Natural killer cell (primary cell): ENCODE data around the gene ETV3. TPM values are rescaled to one million over a fixed set of nuclear protein-coding genes. Genes with fewer than 3 reads are reported as not detected.

Source experiments
- ATAC-seq, 3 donors: fragments of 150-1000 bp in 2 of 3; fragments of 200-7000 bp in 1 of 3; cut with Tn5 transposase; 1 replicate in 1 of 3; 2 replicates in 2 of 3; pipeline ENCODE4 v1.10.0; 2021; ENCODE audit warnings: mild to moderate bottlenecking in 2 of 3, moderate library complexity in 2 of 3
- DNase-seq, 2 donors: peaks; one replicate each; pipeline versions ENCODE4 v3.0.0 to v3.0.0-alpha.2; 2013 to 2021; ENCODE audit warnings: mixed read lengths in 1 of 2
- H3K27ac ChIP-seq: one replicate; pipeline ENCODE4 v1.5.1; 2013; ENCODE audit warnings: mild to moderate bottlenecking, low read length
- H3K27me3 ChIP-seq: one replicate; pipeline ENCODE4 v1.6.1; 2013; ENCODE audit warnings: low read length; ENCODE audit not compliant: control insufficient read depth, insufficient read depth
- H3K36me3 ChIP-seq: one replicate; pipeline ENCODE4 v1.6.1; 2013; ENCODE audit warnings: low read length; ENCODE audit not compliant: control insufficient read depth, insufficient read depth
- H3K4me1 ChIP-seq: one replicate; pipeline ENCODE4 v1.6.1; 2013; ENCODE audit warnings: low read length; ENCODE audit not compliant: control insufficient read depth, insufficient read depth
- H3K4me3 ChIP-seq: one replicate; pipeline ENCODE4 v1.5.1; 2013; ENCODE audit warnings: low read length
- H3K9me3 ChIP-seq: one replicate; pipeline ENCODE4 v1.6.1; 2013; ENCODE audit warnings: low read length; ENCODE audit not compliant: control insufficient read depth, insufficient read depth
- H3K27ac Mint-ChIP-seq, 2 donors: one replicate each; pipeline ENCODE4 v1.8.0; 2022; ENCODE audit warnings: mild to moderate bottlenecking in 2 of 2, mixed read lengths in 2 of 2, moderate library complexity in 1 of 2
- H3K27me3 Mint-ChIP-seq, 2 donors: one replicate each; pipeline ENCODE4 v1.8.0; 2022; ENCODE audit warnings: low read depth in 2 of 2, mixed read lengths in 2 of 2
- H3K36me3 Mint-ChIP-seq: one replicate; pipeline ENCODE4 v1.8.0; 2022; ENCODE audit warnings: mixed read lengths
- H3K4me1 Mint-ChIP-seq, 2 donors: one replicate each; pipeline ENCODE4 v1.8.0; 2022; ENCODE audit warnings: mixed read lengths in 2 of 2
- H3K4me3 Mint-ChIP-seq: one replicate; pipeline ENCODE4 v1.8.0; 2022; ENCODE audit warnings: mild to moderate bottlenecking, moderate library complexity, mixed read lengths
- H3K9me3 Mint-ChIP-seq, 2 donors: one replicate each; pipeline ENCODE4 v1.8.0; 2022; ENCODE audit warnings: mixed read lengths in 2 of 2
- CTCF ChIP-seq: fragments of 200-600 bp; IDR thresholded peaks from one replicate; pipeline ENCODE4 v1.8.0; 2022; ENCODE audit warnings: antibody characterized with exemption
- WGBS: methylation state at CpG from one replicate; pipeline ENCODE4 v1.1.7; 2013; ENCODE audit warnings: missing lambda C conversion rate; ENCODE audit not compliant: insufficient coverage; 5-methylcytosine and 5-hydroxymethylcytosine counted together
- intact Hi-C: fragments of 100-400 bp; cut with micrococcal nuclease; formaldehyde crosslinking; loops from one replicate; pipeline ENCODE4 v1.14.2; 2022
- total RNA-seq, 4 donors: library from RNA; stranded (reverse); fragments of 120-200 nt in 1 of 4; gene quantifications; one replicate each; pipeline versions ENCODE4 v1.2.3 to v1.2.4, GENCODE V29; 2013 to 2022

The ETV3 gene
- total RNA-seq, 3 donors from 2014 or later (not counting 1 experiment from before 2014, with no cell fraction given), result 58.3 to 101 (median 76.6) TPM

GRCh38 chr1:157111396-157112165 lies 26.6 kb downstream of the ETV3 start:
- peaks cover 21 to 35% of the 10 kb centered on the region in 2 donors for H3K27me3 Mint-ChIP-seq
- no peak overlapping the region for H3K4me3 Mint-ChIP-seq
- Histone ChIP-seq H3K4me1 (peaks cover 9% of the 10 kb centered on the region), H3K36me3 (no peaks in the 10 kb centered on the region), H3K9me3 (no peaks in the 10 kb centered on the region), H3K27ac (no peak overlapping the region), H3K27me3 (peaks cover 14% of the 10 kb centered on the region), H3K4me3 (no peak overlapping the region)
- DNase-seq, result no peak
- 89% methylated on average over 19 of the region's 19 CpGs for WGBS
- no peak for ATAC-seq
- no peaks in the 10 kb centered on the region for H3K9me3 Mint-ChIP-seq
- no peak overlapping the region for H3K27ac Mint-ChIP-seq
- no peak for TF ChIP-seq CTCF
- no peaks in the 10 kb centered on the region for H3K4me1 Mint-ChIP-seq
- intact Hi-C loops, result no loop called here
- no peaks in the 10 kb centered on the region for H3K36me3 Mint-ChIP-seq

DNA sequence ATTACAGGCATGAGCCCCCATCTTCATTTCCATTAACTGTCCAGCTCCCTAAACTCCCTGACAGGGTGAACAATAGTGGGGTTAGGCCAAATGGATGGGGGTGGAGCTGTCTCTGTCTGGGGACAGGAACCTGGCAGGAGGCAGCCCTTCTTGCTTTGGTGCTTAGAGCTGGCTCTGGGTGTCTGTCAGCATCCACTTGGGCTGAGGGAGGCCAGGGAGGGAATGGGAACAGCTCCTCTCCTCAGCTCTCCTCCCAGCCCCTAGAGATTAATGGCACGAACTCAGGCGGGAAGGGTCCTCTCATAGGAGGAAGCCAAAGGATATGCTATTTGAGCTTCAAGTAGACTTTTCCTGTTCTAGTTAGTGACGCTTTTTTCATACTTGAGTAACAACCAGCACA lies 27.5 kb downstream of the ETV3 start:
- ATAC-seq, result no peak
- H3K9me3 ChIP-seq, result no peaks in the 10 kb centered on the region
- H3K9me3 Mint-ChIP-seq, result no peaks in the 10 kb centered on the region

GRCh38 chr1:157110003-157110402 lies 28.2 kb downstream of the ETV3 start:
- Mint-ChIP-seq H3K27ac (no peak overlapping the region), H3K9me3 (no peaks in the 10 kb centered on the region), H3K27me3 (peaks cover 28 to 39% of the 10 kb centered on the region in 2 donors), H3K36me3 (no peaks in the 10 kb centered on the region), H3K4me1 (no peaks in the 10 kb centered on the region), H3K4me3 (no peak overlapping the region)
- intact Hi-C loops, result no loop called here
- Histone ChIP-seq H3K36me3 (no peaks in the 10 kb centered on the region), H3K4me1 (peaks cover 14% of the 10 kb centered on the region), H3K4me3 (no peak overlapping the region), H3K27ac (no peak overlapping the region), H3K9me3 (no peaks in the 10 kb centered on the region), H3K27me3 (peaks cover 14% of the 10 kb centered on the region)
- no peak for TF ChIP-seq CTCF
- no peak for DNase-seq
- ATAC-seq, result no peak
- whole genome bisulfite sequencing, result 86% methylated on average over 6 of the region's 6 CpGs

More for the DNA sequence above, 27.5 kb downstream of the ETV3 start:
- H3K4me1 Mint-ChIP-seq, result no peaks in the 10 kb centered on the region
- 93% methylated on average over 3 of the region's 3 CpGs for WGBS
- peaks cover 14% of the 10 kb centered on the region for H3K4me1 ChIP-seq
- H3K36me3 Mint-ChIP-seq, result no peaks in the 10 kb centered on the region
- no peaks in the 10 kb centered on the region for H3K36me3 ChIP-seq
- intact Hi-C loops, result no loop called here
- no peak overlapping the region for H3K27ac Mint-ChIP-seq
- H3K27ac ChIP-seq, result no peak overlapping the region
- H3K27me3 Mint-ChIP-seq, result peaks cover 28 to 39% of the 10 kb centered on the region in 2 donors
- DNase-seq, result no peak
- H3K4me3 Mint-ChIP-seq, result no peak overlapping the region
- peaks cover 14% of the 10 kb centered on the region for H3K27me3 ChIP-seq
- TF ChIP-seq CTCF, result no peak
- H3K4me3 ChIP-seq, result no peak overlapping the region

DNA sequence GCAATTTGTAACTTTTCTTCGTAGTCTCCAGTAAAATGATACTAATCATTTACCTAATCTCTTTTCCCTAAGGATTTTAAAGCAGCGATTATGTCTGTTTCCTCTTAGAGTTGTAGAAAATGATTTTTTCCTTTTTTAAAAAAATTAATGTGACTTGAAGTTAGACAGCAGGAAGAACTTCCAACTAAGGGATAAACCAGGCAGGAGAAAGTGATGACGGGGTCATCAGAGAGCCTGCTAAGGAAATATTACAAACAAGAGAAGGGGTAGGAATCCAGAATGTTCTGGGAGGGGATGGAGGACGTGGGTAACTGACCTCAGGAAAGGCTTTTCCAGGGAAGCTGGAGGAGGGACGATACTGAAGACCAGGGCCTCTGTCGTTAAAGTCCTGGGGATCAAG lies 29.7 kb downstream of the ETV3 start:
- Histone ChIP-seq H3K4me3 (no peak overlapping the region), H3K27ac (no peak overlapping the region), H3K27me3 (peaks cover 14% of the 10 kb centered on the region), H3K36me3 (no peaks in the 10 kb centered on the region), H3K4me1 (peaks cover 14% of the 10 kb centered on the region), H3K9me3 (no peaks in the 10 kb centered on the region)
- intact Hi-C loops, result no loop called here
- Mint-ChIP-seq H3K27me3 (peaks cover 30 to 39% of the 10 kb centered on the region in 2 donors), H3K4me3 (no peak overlapping the region), H3K4me1 (no peaks in the 10 kb centered on the region), H3K9me3 (no peaks in the 10 kb centered on the region), H3K36me3 (no peaks in the 10 kb centered on the region), H3K27ac (no peak overlapping the region)
- ATAC-seq, result no peak
- DNase-seq, result no peak
- no peak for TF ChIP-seq CTCF
- WGBS, result 81% methylated on average over 6 of the region's 6 CpGs
